NCI-H2227 treated with DMSO at 0.1 percent for 48 hours (cell line): ENCODE measurements around the gene MS4A6E.
"Not testable (repeated sequence)": the region's sequence is repeated elsewhere in the genome, so short reads cannot be mapped to it uniquely, and the experiment has no call there.

Source experiments
- DNase-seq: peaks from one replicate; lab custom pipeline; 2025; lab: John Stamatoyannopoulos, UW

Gene MS4A6E

GRCh38 chr11:60336767-60337391 lies 9.8 kb downstream of the MS4A6E start:
- DNase-seq: no peak

GRCh38 chr11:60338053-60338452 lies 11.0 kb downstream of the MS4A6E start:
- DNase-seq: no peak

- DNase-seq: no peak
Measured at GRCh38 chr11:60339356-60339755, 12.3 kb downstream of the MS4A6E start.

GRCh38 chr11:60343094-60343704 lies 16.1 kb downstream of the MS4A6E start:
- DNase-seq: no peak

GRCh38 chr11:60344146-60344545 lies 17.1 kb downstream of the MS4A6E start:
- no peak for DNase-seq

- DNase-seq: no peak
Measured at GRCh38 chr11:60345489-60345888, 18.4 kb downstream of the MS4A6E start.

GRCh38 chr11:60347084-60347797 lies 20.2 kb downstream of the MS4A6E start:
- no peak for DNase-seq

- DNase-seq: no peak
Measured at GRCh38 chr11:60348116-60348515, 21.1 kb downstream of the MS4A6E start.

- DNase-seq: no peak
Measured at GRCh38 chr11:60349990-60350389, 22.9 kb downstream of the MS4A6E start.

GRCh38 chr11:60357771-60358170 lies 30.7 kb downstream of the MS4A6E start:
- no peak for DNase-seq

- no peak for DNase-seq
Measured at GRCh38 chr11:60360621-60361020, 33.6 kb downstream of the MS4A6E start.

GRCh38 chr11:60362241-60362640 lies 35.2 kb downstream of the MS4A6E start:
- DNase-seq: no peak

- DNase-seq: peak; percentile 3
Measured at GRCh38 chr11:60363542-60364470, 36.8 kb downstream of the MS4A6E start.

- not testable (repeated sequence) for DNase-seq
Measured at GRCh38 chr11:60366262-60366904, 39.3 kb downstream of the MS4A6E start.

GRCh38 chr11:60367009-60367408 lies 40.0 kb downstream of the MS4A6E start:
- no peak for DNase-seq

- no peak for DNase-seq
Measured at GRCh38 chr11:60367896-60368295, 40.8 kb downstream of the MS4A6E start.

- no peak for DNase-seq
Measured at GRCh38 chr11:60370252-60370810, 43.3 kb downstream of the MS4A6E start.

- no peak for DNase-seq
Measured at GRCh38 chr11:60370811-60371298, 43.8 kb downstream of the MS4A6E start.

GRCh38 chr11:60371386-60371785 lies 44.3 kb downstream of the MS4A6E start:
- DNase-seq: no peak

- no peak for DNase-seq
Measured at GRCh38 chr11:60371854-60372253, 44.8 kb downstream of the MS4A6E start.

- DNase-seq: no peak
Measured at GRCh38 chr11:60372767-60373166, 45.7 kb downstream of the MS4A6E start.
